Subcutaneous adipose tissue (tissue), 4 donors: ENCODE data around the gene GMEB2. TPM values are rescaled to one million over a fixed set of nuclear protein-coding genes. Genes with fewer than 3 reads are reported as not detected.

Experiments used
- total RNA-seq, 4 donors: library from RNA; depleted of rRNA; stranded (reverse); fragments of >200 nt; gene quantifications; one replicate each; pipeline ENCODE4 v1.1.0, GENCODE V29; 2016
- TF ChIP-seq, protein P1 (sequence below): fragments of 450-650 bp; IDR thresholded peaks from one replicate; pipeline ENCODE4 v1.5.1; 2016; ENCODE audit warnings: low read depth, mild to moderate bottlenecking, control low read depth, antibody characterized with exemption, moderate library complexity

The GMEB2 gene
- total RNA-seq, 4 donors from 2014 or later: 3.6 to 12.8 (median 5.1) TPM

DNA sequence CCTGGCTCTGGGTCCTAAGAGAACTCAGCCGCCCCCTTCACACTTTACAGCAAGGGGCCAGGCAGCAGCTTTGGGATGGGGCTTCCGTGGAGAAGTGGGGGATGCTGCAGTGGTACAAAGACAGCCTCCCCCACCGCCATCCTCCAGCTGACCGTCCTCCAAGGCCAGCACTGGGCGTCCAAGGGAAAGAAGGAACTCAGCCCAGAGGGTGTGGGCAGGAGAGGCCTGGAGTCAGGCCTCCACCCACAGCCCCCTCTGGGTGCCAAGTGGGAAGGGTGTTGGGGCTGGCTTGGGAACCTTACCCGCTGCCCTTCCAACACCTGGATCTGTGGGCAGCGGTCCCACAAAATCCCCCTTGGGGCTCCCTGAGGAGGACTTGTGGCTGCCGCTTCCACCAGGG lies 13.2 kb upstream of the GMEB2 start:
- TF ChIP-seq, protein P1, sequence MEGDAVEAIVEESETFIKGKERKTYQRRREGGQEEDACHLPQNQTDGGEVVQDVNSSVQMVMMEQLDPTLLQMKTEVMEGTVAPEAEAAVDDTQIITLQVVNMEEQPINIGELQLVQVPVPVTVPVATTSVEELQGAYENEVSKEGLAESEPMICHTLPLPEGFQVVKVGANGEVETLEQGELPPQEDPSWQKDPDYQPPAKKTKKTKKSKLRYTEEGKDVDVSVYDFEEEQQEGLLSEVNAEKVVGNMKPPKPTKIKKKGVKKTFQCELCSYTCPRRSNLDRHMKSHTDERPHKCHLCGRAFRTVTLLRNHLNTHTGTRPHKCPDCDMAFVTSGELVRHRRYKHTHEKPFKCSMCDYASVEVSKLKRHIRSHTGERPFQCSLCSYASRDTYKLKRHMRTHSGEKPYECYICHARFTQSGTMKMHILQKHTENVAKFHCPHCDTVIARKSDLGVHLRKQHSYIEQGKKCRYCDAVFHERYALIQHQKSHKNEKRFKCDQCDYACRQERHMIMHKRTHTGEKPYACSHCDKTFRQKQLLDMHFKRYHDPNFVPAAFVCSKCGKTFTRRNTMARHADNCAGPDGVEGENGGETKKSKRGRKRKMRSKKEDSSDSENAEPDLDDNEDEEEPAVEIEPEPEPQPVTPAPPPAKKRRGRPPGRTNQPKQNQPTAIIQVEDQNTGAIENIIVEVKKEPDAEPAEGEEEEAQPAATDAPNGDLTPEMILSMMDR: no peak

DNA sequence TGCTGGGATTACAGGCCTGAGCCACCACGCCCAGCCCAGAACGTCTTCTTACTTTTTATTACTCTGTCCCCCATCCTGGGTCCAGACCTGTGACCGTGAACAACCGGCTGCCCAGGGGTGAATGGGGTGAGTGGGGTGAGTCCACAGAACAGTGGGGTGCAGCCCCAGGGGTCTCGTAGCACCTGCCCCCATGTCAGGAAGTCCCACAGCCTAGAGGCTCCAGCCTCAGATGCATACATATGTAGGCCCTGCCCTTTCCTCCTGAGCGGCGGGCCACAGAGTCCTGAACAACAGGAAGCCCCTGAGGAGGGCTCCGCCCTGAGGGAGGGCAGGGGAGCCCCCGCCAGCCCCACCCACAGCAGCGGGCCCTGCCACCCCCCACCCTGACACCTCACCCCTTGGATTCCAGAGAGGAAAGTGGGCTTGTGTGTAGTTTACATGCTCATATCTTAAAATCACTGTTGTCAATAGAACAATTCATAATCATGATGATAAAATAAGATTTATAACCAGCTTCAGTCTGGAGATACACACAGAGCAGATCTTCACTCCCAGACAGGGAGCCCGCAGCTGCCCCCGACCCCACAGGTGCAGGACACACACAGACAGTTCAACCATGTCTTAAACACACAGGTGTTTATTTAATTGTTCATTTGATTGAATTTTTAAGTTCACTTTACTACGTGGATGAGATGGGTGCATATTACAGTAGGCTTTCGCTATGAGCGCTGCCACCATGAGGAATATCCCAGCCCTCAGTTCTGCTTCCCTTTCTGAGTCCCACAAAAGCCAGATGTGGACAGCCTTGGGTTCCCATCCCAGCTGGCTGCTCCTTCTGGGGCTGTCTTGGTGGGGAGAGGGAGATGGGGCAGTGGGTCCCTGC lies 12.4 kb upstream of the GMEB2 start:
- TF ChIP-seq, protein P1: no peak

DNA sequence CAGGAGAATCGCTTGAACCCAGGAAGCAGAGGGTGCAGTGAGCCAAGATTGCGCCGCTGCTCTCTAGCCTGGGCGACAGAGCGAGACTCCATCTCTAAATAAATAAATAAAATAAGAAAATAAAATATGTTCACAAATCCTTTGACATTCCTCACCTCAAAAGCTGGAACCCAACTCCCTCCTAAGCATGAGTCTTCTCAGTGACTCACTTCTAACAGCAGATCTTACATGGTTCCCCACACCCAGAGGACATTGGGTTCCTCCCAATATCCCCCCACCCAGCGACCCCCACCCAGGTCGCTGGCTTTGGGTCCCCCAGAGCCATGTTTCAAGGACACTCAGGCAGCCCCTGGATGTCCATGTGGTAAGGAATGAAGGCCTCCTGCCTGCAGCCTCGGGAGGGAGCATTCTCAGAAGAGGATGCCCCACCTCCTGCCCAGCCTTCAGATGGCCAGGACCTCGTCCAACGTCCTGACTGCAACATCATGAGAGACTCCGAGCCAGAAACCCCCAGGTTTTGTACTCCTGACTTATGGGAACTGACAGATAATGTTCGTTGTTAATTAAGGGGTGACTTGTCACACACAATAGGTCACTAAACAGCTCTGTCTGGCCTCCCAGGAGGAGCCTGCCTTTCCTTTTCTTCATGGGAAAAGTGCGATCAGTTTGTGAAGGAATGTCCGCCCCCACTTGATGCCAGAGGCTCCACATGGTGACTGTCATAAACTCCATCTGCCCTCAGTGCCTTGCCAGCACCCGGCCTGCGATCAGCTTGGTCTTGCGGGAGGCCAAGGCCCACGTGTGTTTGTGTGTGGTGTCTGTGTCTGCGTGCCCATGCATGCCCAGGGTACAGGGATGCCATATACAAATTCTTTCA lies 10.1 kb upstream of the GMEB2 start:
- TF ChIP-seq, protein P1: no peak

DNA sequence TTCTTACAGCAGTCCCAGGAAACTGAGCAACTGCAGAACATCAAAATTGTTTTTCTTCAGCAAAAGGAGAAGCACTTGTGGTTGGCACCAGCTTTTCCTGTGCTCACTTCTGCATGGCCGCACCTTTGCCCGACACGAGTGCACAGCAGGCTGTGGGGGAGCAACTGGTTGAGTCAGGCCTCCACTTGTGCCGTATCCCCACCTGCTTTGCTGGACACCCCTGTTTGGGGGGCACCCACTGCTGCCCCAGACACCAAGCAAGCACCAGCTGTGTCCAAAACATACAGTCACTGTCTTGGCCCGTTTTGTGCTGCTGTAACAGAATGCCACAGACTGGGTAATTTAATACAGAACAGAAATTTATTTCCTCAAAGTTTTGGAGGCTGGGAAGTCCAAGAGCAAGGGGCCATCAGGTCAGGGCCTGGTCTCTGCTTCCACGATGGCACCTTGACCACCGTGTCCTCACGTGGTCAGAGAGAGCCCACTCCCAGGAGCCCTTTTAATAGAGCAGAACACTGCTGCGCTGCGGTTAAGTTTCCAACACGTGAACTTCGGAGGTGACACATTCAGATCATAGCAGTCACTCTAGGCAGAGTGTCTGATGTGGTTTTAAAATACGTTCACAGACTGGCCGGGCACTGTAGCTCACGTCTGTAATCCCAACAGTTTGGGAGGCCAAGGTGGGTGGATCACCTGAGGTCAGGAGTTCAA lies 8.7 kb upstream of the GMEB2 start:
- TF ChIP-seq, protein P1: no peak

DNA sequence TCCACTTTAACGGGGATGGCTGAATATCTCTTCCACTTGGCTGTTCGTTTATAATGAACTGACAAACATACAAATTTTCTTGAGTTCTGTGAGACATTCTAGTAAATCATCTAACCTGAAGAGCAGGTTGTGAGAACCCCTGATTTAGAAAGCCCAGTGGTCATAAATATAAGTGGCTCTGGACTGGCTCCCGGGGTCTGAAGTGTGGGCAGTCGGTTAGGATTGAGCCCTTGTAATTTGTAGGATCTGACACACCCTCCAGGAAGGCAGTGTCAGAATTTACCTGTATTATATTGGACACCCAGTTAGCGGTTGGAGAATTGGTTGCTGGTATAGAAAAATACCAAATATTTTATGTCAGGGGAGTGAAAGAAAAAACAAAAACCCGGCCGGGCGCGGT lies 6.8 kb upstream of the GMEB2 start:
- TF ChIP-seq, protein P1: no peak

DNA sequence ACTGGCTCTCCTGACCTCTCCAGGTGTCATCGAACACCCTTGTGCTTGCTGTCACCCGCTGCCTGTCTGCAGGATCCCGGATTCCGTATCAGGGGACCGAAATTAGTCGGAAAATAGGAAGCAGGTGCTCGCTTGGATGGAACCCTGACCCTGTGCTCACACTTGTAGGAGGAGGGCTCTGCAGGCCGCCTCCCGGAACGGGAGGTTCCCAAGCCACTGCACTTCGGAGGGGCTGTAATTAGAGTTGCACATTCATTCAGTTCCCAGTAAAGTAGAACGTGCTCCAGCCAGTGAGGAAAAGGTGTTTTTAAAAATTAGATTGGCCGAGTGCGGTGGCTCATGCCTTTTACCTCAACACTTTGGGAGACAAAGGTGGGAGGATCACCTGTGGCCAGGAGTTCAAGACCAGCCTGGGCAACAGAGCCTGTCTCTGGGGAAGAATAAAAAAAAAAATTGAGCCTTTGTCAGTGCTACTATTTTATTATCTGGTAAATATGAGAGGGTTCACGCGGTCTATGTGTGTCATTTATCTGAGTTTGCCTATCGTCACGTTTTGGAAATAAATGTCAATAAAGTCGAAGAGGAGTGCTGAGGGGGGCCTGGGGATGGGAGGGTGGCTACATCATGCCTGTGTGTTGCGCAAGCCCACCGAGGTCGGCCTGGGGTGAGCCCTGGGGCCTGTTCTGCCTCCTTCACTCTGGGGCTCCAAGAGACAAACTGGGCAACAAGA lies 1.5 kb upstream of the GMEB2 start:
- TF ChIP-seq, protein P1: no peak
